ENCODE measurements around the gene RYR2. TPM values are rescaled to one million over a fixed set of nuclear protein-coding genes. Genes with fewer than 3 reads are reported as not detected.

Gene RYR2
- total and polyA plus RNA-seq, 4 donors = 0.43 to 11.6 (median 2.0) TPM

DNA sequence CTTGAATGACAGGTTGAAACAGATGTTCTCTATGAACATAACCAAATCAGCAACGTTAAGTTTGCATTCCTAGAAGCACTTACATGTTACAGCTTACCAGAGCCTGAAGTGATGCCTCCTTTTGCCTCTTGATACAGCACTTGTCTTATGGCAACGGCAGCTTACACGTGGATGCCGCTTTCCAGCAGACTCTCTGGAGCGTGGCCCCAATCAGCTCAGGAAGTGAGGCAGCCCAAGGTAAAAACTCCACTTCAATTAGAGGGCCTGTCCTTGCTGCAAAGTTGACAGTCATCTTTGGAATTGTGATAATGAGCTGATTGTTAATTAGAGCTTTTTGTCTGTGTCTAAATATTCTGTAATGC is 345.1 kb downstream of the RYR2 start:
- peaks cover 0 to 4% (median 0%) of the 10 kb centered on the region in 4 donors for H3K36me3 ChIP-seq (ENCODE audit: control insufficient read depth in 4 of 4, insufficient read depth in 4 of 4, low read length in 4 of 4)
- 83 to 85% methylated on average over 5 of the region's 5 CpGs for WGBS, 2 donors
- ATAC-seq (ENCODE audit: insufficient read depth, low FRiP score) = no peak
- TF ChIP-seq, protein P1, sequence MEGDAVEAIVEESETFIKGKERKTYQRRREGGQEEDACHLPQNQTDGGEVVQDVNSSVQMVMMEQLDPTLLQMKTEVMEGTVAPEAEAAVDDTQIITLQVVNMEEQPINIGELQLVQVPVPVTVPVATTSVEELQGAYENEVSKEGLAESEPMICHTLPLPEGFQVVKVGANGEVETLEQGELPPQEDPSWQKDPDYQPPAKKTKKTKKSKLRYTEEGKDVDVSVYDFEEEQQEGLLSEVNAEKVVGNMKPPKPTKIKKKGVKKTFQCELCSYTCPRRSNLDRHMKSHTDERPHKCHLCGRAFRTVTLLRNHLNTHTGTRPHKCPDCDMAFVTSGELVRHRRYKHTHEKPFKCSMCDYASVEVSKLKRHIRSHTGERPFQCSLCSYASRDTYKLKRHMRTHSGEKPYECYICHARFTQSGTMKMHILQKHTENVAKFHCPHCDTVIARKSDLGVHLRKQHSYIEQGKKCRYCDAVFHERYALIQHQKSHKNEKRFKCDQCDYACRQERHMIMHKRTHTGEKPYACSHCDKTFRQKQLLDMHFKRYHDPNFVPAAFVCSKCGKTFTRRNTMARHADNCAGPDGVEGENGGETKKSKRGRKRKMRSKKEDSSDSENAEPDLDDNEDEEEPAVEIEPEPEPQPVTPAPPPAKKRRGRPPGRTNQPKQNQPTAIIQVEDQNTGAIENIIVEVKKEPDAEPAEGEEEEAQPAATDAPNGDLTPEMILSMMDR (IDR thresholded peaks at IDR 0.05; ENCODE audit: control extremely low read depth, extremely low read depth) = no peak
- H3K4me1 ChIP-seq (ENCODE audit: control insufficient read depth in 5 of 5, insufficient read depth in 5 of 5, low read length in 5 of 5) = peaks cover 0 to 17% (median 2%) of the 10 kb centered on the region in 5 donors
- no peak overlapping the region for H3K9ac ChIP-seq (ENCODE audit: insufficient read depth in 1 of 2, low read length in 2 of 2)
- no peak overlapping the region for H3K27ac ChIP-seq (ENCODE audit: low read depth in 1 of 2, low read length in 1 of 2)
- no peak for DNase-seq
- no peak overlapping the region for H3K4me3 ChIP-seq
- H3K9me3 ChIP-seq (ENCODE audit: control insufficient read depth in 4 of 4, insufficient read depth in 3 of 4, low read length in 3 of 4) = peaks cover 0 to 2% (median under 1%) of the 10 kb centered on the region in 4 donors
- no peaks in the 10 kb centered on the region for H3K27me3 ChIP-seq (ENCODE audit: control insufficient read depth in 3 of 3, insufficient read depth in 3 of 3, low read length in 2 of 3)

DNA sequence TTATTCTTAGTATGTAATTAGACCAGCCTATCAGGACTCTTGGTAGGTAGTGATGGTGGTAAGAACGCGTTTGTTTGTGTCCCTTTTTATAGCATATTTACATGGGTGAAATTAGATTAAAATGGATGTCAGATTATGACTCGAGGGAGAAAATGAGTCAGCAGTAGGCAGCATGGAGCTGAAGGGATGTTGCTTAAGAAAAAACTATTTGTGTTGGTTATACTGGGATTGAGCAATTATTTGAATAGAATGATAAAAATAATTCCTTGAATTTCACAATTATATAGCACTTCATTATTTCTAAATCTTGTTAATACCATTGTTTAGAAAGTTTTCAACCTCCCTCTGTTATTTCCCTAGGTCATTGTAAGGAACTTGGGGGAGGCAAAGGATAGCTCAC is 348.8 kb downstream of the RYR2 start:
- Histone ChIP-seq H3K27me3 (ENCODE audit: control insufficient read depth in 3 of 3, insufficient read depth in 3 of 3, low read length in 2 of 3) (no peaks in the 10 kb centered on the region), H3K4me3 (no peak overlapping the region), H3K9ac (ENCODE audit: insufficient read depth in 1 of 2, low read length in 2 of 2) (no peak overlapping the region), H3K27ac (ENCODE audit: low read depth in 1 of 2, low read length in 1 of 2) (peak overlapping the region in 1 of 2 donors; percentile 21), H3K4me1 (ENCODE audit: control insufficient read depth in 5 of 5, insufficient read depth in 5 of 5, low read length in 5 of 5) (peaks cover 0 to 4% (median 0%) of the 10 kb centered on the region in 5 donors), H3K36me3 (ENCODE audit: control insufficient read depth in 4 of 4, insufficient read depth in 4 of 4, low read length in 4 of 4) (peaks cover 0 to 4% (median under 1%) of the 10 kb centered on the region in 4 donors), H3K9me3 (ENCODE audit: control insufficient read depth in 4 of 4, insufficient read depth in 3 of 4, low read length in 3 of 4) (peaks cover 0 to 2% (median under 1%) of the 10 kb centered on the region in 4 donors)
- WGBS, 2 donors = 18 to 47% methylated on average over 3 of the region's 3 CpGs
- DNase-seq = peak in 2 of 3 donors; percentile 50 to 66
- TF ChIP-seq, protein P1 (IDR thresholded peaks at IDR 0.05; ENCODE audit: control extremely low read depth, extremely low read depth) = no peak
- ATAC-seq (ENCODE audit: insufficient read depth, low FRiP score) = no peak

DNA sequence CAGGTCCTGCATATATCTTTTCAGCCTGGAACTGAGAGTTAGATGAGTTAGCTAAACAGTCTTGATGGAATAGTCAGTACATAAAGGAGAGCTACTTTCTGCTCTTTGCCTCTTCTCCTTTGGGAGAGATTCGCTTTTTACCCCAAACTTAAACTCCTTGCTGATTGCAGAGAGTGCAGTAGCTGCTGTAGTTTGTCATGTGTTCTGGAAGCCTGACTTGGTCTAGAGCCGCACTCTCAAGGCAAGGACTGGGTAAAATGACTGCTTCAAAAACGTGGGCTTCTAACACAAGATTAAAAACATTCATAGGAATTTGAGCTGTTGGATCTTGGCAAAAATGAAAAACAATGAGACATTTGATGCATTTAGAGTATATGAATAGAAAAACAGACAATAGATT is 351.6 kb downstream of the RYR2 start:
- 48 to 67% methylated on average over 3 of the region's 3 CpGs for WGBS, 2 donors
- TF ChIP-seq, protein P1 (IDR thresholded peaks at IDR 0.05; ENCODE audit: control extremely low read depth, extremely low read depth) = no peak
- Histone ChIP-seq H3K27ac (ENCODE audit: low read depth in 1 of 2, low read length in 1 of 2) (peak overlapping the region in 1 of 2 donors; percentile 1), H3K9me3 (ENCODE audit: control insufficient read depth in 4 of 4, insufficient read depth in 3 of 4, low read length in 3 of 4) (peaks cover 0 to 5% (median 0%) of the 10 kb centered on the region in 4 donors), H3K4me1 (ENCODE audit: control insufficient read depth in 5 of 5, insufficient read depth in 5 of 5, low read length in 5 of 5) (peaks cover 0 to 4% (median 0%) of the 10 kb centered on the region in 5 donors), H3K27me3 (ENCODE audit: control insufficient read depth in 3 of 3, insufficient read depth in 3 of 3, low read length in 2 of 3) (no peaks in the 10 kb centered on the region), H3K9ac (ENCODE audit: insufficient read depth in 1 of 2, low read length in 2 of 2) (no peak overlapping the region), H3K36me3 (ENCODE audit: control insufficient read depth in 4 of 4, insufficient read depth in 4 of 4, low read length in 4 of 4) (peaks cover 0 to 1% (median 0%) of the 10 kb centered on the region in 4 donors), H3K4me3 (no peak overlapping the region)
- DNase-seq (no peak), ATAC-seq (ENCODE audit: insufficient read depth, low FRiP score) (no peak)

DNA sequence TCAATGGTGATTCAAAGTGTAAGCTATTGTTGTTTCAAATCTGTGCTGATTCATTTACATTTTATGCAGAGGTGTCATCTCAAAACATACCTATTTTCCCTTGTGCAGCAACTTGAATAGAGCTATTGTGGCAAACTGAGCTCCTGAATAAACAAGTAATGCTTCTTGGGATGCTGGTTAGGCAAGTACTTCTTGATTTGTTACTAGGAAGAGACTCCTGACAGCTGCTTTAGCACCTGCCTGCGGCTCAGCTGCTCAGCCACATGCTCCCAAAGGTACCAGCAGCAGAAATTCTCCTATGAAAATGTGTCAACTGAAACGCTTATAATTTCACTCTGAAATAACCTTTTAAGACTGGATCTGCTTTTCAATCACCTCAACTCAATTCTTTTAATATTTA is 352.3 kb downstream of the RYR2 start:
- H3K27me3 ChIP-seq (ENCODE audit: control insufficient read depth in 3 of 3, insufficient read depth in 3 of 3, low read length in 2 of 3) = no peaks in the 10 kb centered on the region
- WGBS, 2 donors = 79 to 82% methylated on average over 2 of the region's 2 CpGs

More for the DNA sequence above, 352.3 kb downstream of the RYR2 start:
- DNase-seq (no peak), ATAC-seq (ENCODE audit: insufficient read depth, low FRiP score) (no peak)
- Histone ChIP-seq H3K27ac (ENCODE audit: low read depth in 1 of 2, low read length in 1 of 2) (no peak overlapping the region), H3K4me3 (no peak overlapping the region), H3K4me1 (ENCODE audit: control insufficient read depth in 5 of 5, insufficient read depth in 5 of 5, low read length in 5 of 5) (peaks cover 0 to 4% (median 0%) of the 10 kb centered on the region in 5 donors), H3K9ac (ENCODE audit: insufficient read depth in 1 of 2, low read length in 2 of 2) (no peak overlapping the region), H3K36me3 (ENCODE audit: control insufficient read depth in 4 of 4, insufficient read depth in 4 of 4, low read length in 4 of 4) (peaks cover 0 to 2% (median under 1%) of the 10 kb centered on the region in 4 donors), H3K9me3 (ENCODE audit: control insufficient read depth in 4 of 4, insufficient read depth in 3 of 4, low read length in 3 of 4) (peaks cover 0 to 9% (median 1%) of the 10 kb centered on the region in 4 donors)
- TF ChIP-seq, protein P1 (IDR thresholded peaks at IDR 0.05; ENCODE audit: control extremely low read depth, extremely low read depth) = no peak
